HepG2 (cell line): ENCODE results near the gene DNAAF8. TPM values are rescaled to one million over a fixed set of nuclear protein-coding genes. Genes with fewer than 3 reads are reported as not detected.

ENCODE experiments used
- FOXJ3 ChIP-seq: sonication (generic); formaldehyde crosslinking; IDR thresholded peaks from 2 replicates; pipeline ENCODE4 v1.4.0; 2020; ENCODE audit warnings: missing genetic modification reagents, mild to moderate bottlenecking, borderline replicate concordance
- GFI1 ChIP-seq: sonication (generic); formaldehyde crosslinking; IDR thresholded peaks from 2 replicates; pipeline ENCODE4 v1.5.0; 2020; ENCODE audit warnings: missing genetic modification reagents, mild to moderate bottlenecking, borderline replicate concordance
- HDAC6 ChIP-seq: fragments of 200-600 bp; sonication (generic); IDR thresholded peaks from 2 replicates; pipeline ENCODE4 v1.7.0; 2017; ENCODE audit warnings: mild to moderate bottlenecking, antibody characterized with exemption, low read length, low read depth
- HNRNPLL ChIP-seq: fragments of 200-400 bp; formaldehyde crosslinking; IDR thresholded peaks from 2 replicates; pipeline ENCODE4 v1.6.1; 2017; ENCODE audit warnings: mild to moderate bottlenecking, low read depth, low read length; ENCODE audit not compliant: poor library complexity, severe bottlenecking
- MBD4 ChIP-seq: IDR thresholded peaks from 2 replicates; pipeline ENCODE4 v1.6.1; 2012; ENCODE audit warnings: low read length, inconsistent platforms, borderline replicate concordance
- MED13 ChIP-seq: sonication (generic); formaldehyde crosslinking; IDR thresholded peaks from 2 replicates; pipeline ENCODE4 v1.5.0; 2020; ENCODE audit warnings: missing genetic modification reagents
- MZF1 ChIP-seq: sonication (generic); formaldehyde crosslinking; IDR thresholded peaks from 2 replicates; pipeline ENCODE4 v1.8.1; 2023; ENCODE audit warnings: mild to moderate bottlenecking, missing genetic modification reagents, borderline replicate concordance
- NCOA2 ChIP-seq: sonication (generic); formaldehyde crosslinking; IDR thresholded peaks from 2 replicates; pipeline ENCODE4 v1.8.0; 2022; ENCODE audit warnings: inconsistent platforms
- NR3C1 ChIP-seq: sonication (generic); formaldehyde crosslinking; IDR thresholded peaks from 2 replicates; pipeline ENCODE4 v1.4.0; 2020; ENCODE audit warnings: missing genetic modification reagents
- POLR2AphosphoS2 ChIP-seq: IDR thresholded peaks from 2 replicates; pipeline ENCODE4 v1.6.1; 2011; ENCODE audit warnings: low read depth, low read length, improper control_type of control experiment
- RAD21 ChIP-seq: fragments of 450-650 bp; formaldehyde crosslinking; IDR thresholded peaks from 2 replicates; pipeline ENCODE4 v1.5.0; 2020; ENCODE audit warnings: mild to moderate bottlenecking
- SP1 ChIP-seq, 2 experiments: fragments of 450-650 bp in 1 of 2; sonication (generic) in 1 of 2; formaldehyde crosslinking in 1 of 2; IDR thresholded peaks; 2 replicates each; pipeline versions ENCODE4 v1.4.0 to v1.6.1; 2016 to 2020; ENCODE audit warnings: missing genetic modification reagents in 1 of 2
- SSRP1 ChIP-seq: IDR thresholded peaks from 2 replicates; pipeline ENCODE4 v1.6.1; 2016; ENCODE audit warnings: control low read depth
- TCF12 ChIP-seq, 2 experiments: fragments of 450-650 bp in 1 of 2; sonication (generic) in 1 of 2; formaldehyde crosslinking in 1 of 2; IDR thresholded peaks; 2 replicates each; pipeline versions ENCODE4 v1.6.1 to v1.8.0; 2017 to 2022; ENCODE audit warnings: antibody characterized with exemption in 1 of 2, mild to moderate bottlenecking in 1 of 2, missing genetic modification reagents in 1 of 2, moderate library complexity in 1 of 2
- ZBTB39 ChIP-seq: sonication (generic); formaldehyde crosslinking; IDR thresholded peaks from 2 replicates; pipeline ENCODE4 v1.5.0; 2020; ENCODE audit warnings: missing genetic modification reagents
- ZFP37 ChIP-seq: sonication (generic); formaldehyde crosslinking; IDR thresholded peaks from 2 replicates; pipeline ENCODE4 v1.4.0; 2020; ENCODE audit warnings: missing genetic modification reagents, borderline replicate concordance
- ZHX1 ChIP-seq: sonication (generic); formaldehyde crosslinking; IDR thresholded peaks from 2 replicates; pipeline ENCODE4 v1.8.1; 2022; ENCODE audit warnings: low read depth, mild to moderate bottlenecking, missing genetic modification reagents
- ZKSCAN5 ChIP-seq: sonication (generic); formaldehyde crosslinking; IDR thresholded peaks from 2 replicates; pipeline ENCODE4 v1.5.1; 2020; ENCODE audit warnings: mild to moderate bottlenecking, missing genetic modification reagents
- ZNF160 ChIP-seq: sonication (generic); formaldehyde crosslinking; IDR thresholded peaks from 2 replicates; pipeline ENCODE4 v1.8.0; 2022; ENCODE audit warnings: mild to moderate bottlenecking, inconsistent platforms, missing genetic modification reagents
- ZNF253 ChIP-seq: sonication (generic); formaldehyde crosslinking; IDR thresholded peaks from 2 replicates; pipeline ENCODE4 v1.8.0; 2022; ENCODE audit warnings: mild to moderate bottlenecking, missing genetic modification reagents, borderline replicate concordance
- ZNF451 ChIP-seq: sonication (generic); formaldehyde crosslinking; IDR thresholded peaks from 2 replicates; pipeline ENCODE4 v1.5.0; 2020; ENCODE audit warnings: mild to moderate bottlenecking, missing genetic modification reagents
- ZNF619 ChIP-seq: sonication (generic); formaldehyde crosslinking; IDR thresholded peaks from 2 replicates; pipeline ENCODE4 v1.4.0; 2020; ENCODE audit warnings: mild to moderate bottlenecking, missing genetic modification reagents
- ZSCAN21 ChIP-seq: sonication (generic); formaldehyde crosslinking; IDR thresholded peaks from 2 replicates; pipeline ENCODE4 v1.8.0; 2022; ENCODE audit warnings: mild to moderate bottlenecking, missing genetic modification reagents, moderate library complexity, borderline replicate concordance
- ZSCAN29 ChIP-seq: sonication (generic); formaldehyde crosslinking; conservative IDR thresholded peaks from 2 replicates; pipeline ENCODE4 v1.4.0; 2020; ENCODE audit warnings: mild to moderate bottlenecking, missing genetic modification reagents
- ZSCAN31 ChIP-seq: sonication (generic); formaldehyde crosslinking; IDR thresholded peaks from 2 replicates; pipeline ENCODE4 v1.5.0; 2020; ENCODE audit warnings: low read depth, mild to moderate bottlenecking, missing genetic modification reagents
- polyA plus RNA-seq, 8 experiments: library from polyadenylated mRNA; depleted of rRNA in 3 of 8; stranded (reverse) in 7 of 8; unstranded in 1 of 8; fragments of >200 nt; fragmentation: Illumina TruSeq in 4 of 8; extraction: Trizol in 4 of 8; gene quantifications; 2 replicates each; pipeline versions ENCODE4 v1.2.1 to v1.2.3, GENCODE V29; 2011 to 2016; ENCODE audit warnings: low read depth in 4 of 8, missing spikeins in 1 of 8, mixed read lengths in 1 of 8; ENCODE audit not compliant: insufficient read depth in 1 of 8
- total RNA-seq, 5 experiments: library from RNA; depleted of rRNA; stranded (reverse); fragments of >200 nt; fragmentation: Illumina TruSeq; extraction: Trizol; gene quantifications; 2 replicates each; pipeline ENCODE4 v1.2.3, GENCODE V29; 2016; ENCODE audit warnings: low read depth in 1 of 5

Gene DNAAF8
- total and polyA plus RNA-seq, 2 of the 13 experiments (the other 11 are each of a cell fraction or from before 2014, with no cell fraction given): 0.44 TPM; not detected in 1

- TF ChIP-seq ZHX1 (CRISPR knock-in tag): no peak
- no peak for TF ChIP-seq MZF1 (CRISPR knock-in tag)
- TF ChIP-seq ZBTB39 (CRISPR knock-in tag): no peak
- TF ChIP-seq GFI1 (CRISPR knock-in tag): peak; percentile 54; the same call in 1 of the 2 replicates
- no peak for TF ChIP-seq ZKSCAN5 (CRISPR knock-in tag)
- TF ChIP-seq NR3C1 (CRISPR knock-in tag): no peak
- no peak; the same call in 1 of the 2 replicates for TF ChIP-seq ZNF160 (CRISPR knock-in tag)
- TF ChIP-seq POLR2AphosphoS2: no peak
- TF ChIP-seq TCF12 (IDR thresholded peaks at IDR 0.05): no peak
- TF ChIP-seq TCF12 (CRISPR knock-in tag; IDR thresholded peaks at IDR 0.05): 0 out of 2 replicates have a peak, but pooled peaks have one; percentile 65
- TF ChIP-seq ZSCAN31 (CRISPR knock-in tag): peak; percentile 76; the same call in 1 of the 2 replicates
- no peak for TF ChIP-seq ZSCAN29 (CRISPR knock-in tag)
- no peak for TF ChIP-seq NCOA2 (CRISPR knock-in tag)
- no peak for TF ChIP-seq ZNF619 (CRISPR knock-in tag)
- no peak for TF ChIP-seq SP1 (IDR thresholded peaks at IDR 0.05)
- TF ChIP-seq SP1 (CRISPR knock-in tag; IDR thresholded peaks at IDR 0.05): peak; percentile 99
- TF ChIP-seq ZFP37 (CRISPR knock-in tag): no peak
- no peak for TF ChIP-seq HDAC6
- TF ChIP-seq HNRNPLL: peak; percentile 77
- TF ChIP-seq FOXJ3: peak; percentile 35; the same call in 1 of the 2 replicates
- TF ChIP-seq ZNF253: no peak
- TF ChIP-seq MBD4: no peak
- peak; percentile 51; the same call in 1 of the 2 replicates for TF ChIP-seq SSRP1 (CRISPR knock-in tag)
- no peak for TF ChIP-seq ZNF451
- TF ChIP-seq RAD21: 0 out of 2 replicates have a peak, but pooled peaks have one; percentile 15
- TF ChIP-seq ZSCAN21 (CRISPR knock-in tag): no peak
- peak; percentile 68; the same call in 1 of the 2 replicates for TF ChIP-seq MED13 (CRISPR knock-in tag)
Observed at GRCh38 chr16:4766875-4767628, 32.7 kb downstream of the DNAAF8 start, which contains the start of gene ZNF500 (continued).
